Measurements from ENCODE around the gene SAPCD2.

The SAPCD2 gene

DNA sequence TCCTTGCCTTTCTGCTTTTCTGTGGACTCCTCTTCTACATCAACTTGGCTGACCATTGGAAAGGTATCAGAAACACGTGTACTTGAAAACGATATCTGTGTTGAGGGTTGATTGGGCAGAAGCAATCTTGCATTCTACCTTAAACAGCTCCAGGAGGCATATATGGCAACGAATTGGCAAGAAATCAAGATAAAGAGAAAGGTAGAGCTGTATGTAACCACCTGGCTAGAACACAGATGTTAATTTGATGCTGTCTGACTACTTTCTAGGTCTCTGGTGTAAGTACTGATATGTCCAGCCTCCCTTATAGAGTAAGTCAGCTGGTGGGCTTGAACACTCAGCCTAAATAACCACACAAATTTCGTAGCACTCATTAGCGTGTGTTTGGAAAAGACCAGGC is 17.8 kb upstream of the SAPCD2 start:
- Histone ChIP-seq H3K27me3 (ENCODE audit: insufficient read depth, poor library complexity, severe bottlenecking) (no peaks in the 10 kb centered on the region), H3K4me3 (ENCODE audit: severe bottlenecking) (no peak overlapping the region), H3K36me3 (ENCODE audit: low read depth) (peaks cover 26% of the 10 kb centered on the region), H3K27ac (ENCODE audit: poor library complexity, severe bottlenecking) (no peak overlapping the region), H3K4me1 (ENCODE audit: insufficient read depth, poor library complexity, severe bottlenecking) (peaks cover 28% of the 10 kb centered on the region), H3K9me3 (ENCODE audit: severe bottlenecking) (no peaks in the 10 kb centered on the region)
- DNase-seq (ENCODE audit: low spot score) (no peak), ATAC-seq (ENCODE audit: low read depth) (no peak)
- TF ChIP-seq, protein P1, sequence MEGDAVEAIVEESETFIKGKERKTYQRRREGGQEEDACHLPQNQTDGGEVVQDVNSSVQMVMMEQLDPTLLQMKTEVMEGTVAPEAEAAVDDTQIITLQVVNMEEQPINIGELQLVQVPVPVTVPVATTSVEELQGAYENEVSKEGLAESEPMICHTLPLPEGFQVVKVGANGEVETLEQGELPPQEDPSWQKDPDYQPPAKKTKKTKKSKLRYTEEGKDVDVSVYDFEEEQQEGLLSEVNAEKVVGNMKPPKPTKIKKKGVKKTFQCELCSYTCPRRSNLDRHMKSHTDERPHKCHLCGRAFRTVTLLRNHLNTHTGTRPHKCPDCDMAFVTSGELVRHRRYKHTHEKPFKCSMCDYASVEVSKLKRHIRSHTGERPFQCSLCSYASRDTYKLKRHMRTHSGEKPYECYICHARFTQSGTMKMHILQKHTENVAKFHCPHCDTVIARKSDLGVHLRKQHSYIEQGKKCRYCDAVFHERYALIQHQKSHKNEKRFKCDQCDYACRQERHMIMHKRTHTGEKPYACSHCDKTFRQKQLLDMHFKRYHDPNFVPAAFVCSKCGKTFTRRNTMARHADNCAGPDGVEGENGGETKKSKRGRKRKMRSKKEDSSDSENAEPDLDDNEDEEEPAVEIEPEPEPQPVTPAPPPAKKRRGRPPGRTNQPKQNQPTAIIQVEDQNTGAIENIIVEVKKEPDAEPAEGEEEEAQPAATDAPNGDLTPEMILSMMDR (IDR thresholded peaks at IDR 0.05; ENCODE audit: poor library complexity, severe bottlenecking), result no peak

DNA sequence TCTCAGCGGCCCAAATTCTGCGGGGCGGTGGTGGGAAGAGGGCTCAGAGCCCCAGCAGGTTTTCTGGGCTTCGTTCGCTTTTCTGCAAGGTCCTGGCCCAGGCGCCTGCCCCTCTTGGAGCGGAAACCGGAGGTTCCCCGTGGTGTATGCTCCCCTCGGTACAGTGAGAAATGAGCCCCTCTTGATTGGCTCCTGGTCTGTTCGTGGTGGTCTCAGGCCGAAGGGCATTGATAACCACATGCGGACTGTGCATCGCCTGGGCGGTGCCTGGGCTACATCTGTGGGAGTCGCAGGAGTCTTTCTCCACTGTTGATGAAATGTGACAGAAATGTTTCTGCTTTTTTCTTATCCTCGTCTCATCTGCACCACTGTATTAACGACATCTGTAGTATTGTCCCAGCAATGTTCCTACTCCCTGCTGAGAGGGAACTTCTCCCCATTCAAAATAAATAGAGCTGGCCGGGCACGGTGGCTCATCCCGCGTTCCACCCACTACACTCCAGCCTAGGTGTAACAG is 17.1 kb upstream of the SAPCD2 start:
- Histone ChIP-seq H3K4me1 (ENCODE audit: insufficient read depth, poor library complexity, severe bottlenecking) (peaks cover 30% of the 10 kb centered on the region), H3K4me3 (ENCODE audit: severe bottlenecking) (peak overlapping the region; percentile 66), H3K9me3 (ENCODE audit: severe bottlenecking) (no peaks in the 10 kb centered on the region), H3K27me3 (ENCODE audit: insufficient read depth, poor library complexity, severe bottlenecking) (no peaks in the 10 kb centered on the region), H3K36me3 (ENCODE audit: low read depth) (peaks cover 20% of the 10 kb centered on the region), H3K27ac (ENCODE audit: poor library complexity, severe bottlenecking) (peak overlapping the region; percentile 83)
- DNase-seq (ENCODE audit: low spot score) (no peak), ATAC-seq (ENCODE audit: low read depth) (no peak)
- TF ChIP-seq, protein P1 (IDR thresholded peaks at IDR 0.05; ENCODE audit: poor library complexity, severe bottlenecking), result no peak

DNA sequence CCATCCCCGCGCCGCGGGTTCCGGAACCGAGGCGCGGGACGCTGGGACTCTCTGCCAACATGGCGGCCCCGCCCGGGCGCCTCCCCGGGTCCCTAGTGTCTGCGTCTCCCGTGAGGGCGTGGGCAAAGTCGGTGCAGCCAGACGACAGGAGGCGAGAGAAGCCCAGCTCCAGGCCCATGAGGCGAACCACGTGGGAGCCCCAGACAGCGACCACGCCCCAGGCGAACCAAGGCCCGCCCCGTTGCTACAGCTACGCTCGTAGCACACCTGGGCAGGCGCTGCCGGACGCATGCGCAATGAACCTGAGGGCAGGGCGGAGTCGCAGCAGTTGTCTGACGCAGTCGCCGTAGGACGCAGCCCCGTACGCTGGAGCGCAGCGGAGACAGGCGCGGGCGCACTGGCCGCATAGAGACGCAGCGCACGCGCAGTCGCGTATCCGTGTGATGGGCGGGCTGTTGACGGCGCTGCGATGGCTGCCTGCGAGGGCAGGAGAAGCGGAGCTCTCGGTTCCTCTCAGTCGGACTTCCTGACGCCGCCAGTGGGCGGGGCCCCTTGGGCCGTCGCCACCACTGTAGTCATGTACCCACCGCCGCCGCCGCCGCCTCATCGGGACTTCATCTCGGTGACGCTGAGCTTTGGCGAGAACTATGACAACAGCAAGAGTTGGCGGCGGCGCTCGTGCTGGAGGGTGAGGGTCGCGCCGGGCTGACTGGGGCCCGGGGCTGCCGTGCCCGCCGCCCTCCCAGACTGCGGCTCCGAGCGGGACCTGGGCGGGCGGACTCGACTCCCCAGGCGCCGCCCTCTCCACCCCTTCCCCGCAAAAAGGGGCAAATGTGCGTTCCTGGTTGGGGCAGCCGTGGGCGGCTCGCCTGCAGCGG is 16.4 kb upstream of the SAPCD2 start, which contains the start of gene MAN1B1:
TSS of gene MAN1B1 (plus strand) at position 455 of the 878 bp plus-strand sequence. CDS start at position 470, 15 bp downstream.
- Histone ChIP-seq H3K36me3 (ENCODE audit: low read depth) (peaks cover 15% of the 10 kb centered on the region), H3K4me1 (ENCODE audit: insufficient read depth, poor library complexity, severe bottlenecking) (peaks cover 30% of the 10 kb centered on the region), H3K27ac (ENCODE audit: poor library complexity, severe bottlenecking) (peak within 1 kb of the TSS; percentile 83), H3K9me3 (ENCODE audit: severe bottlenecking) (no peaks in the 10 kb centered on the region), H3K27me3 (ENCODE audit: insufficient read depth, poor library complexity, severe bottlenecking) (no peaks in the 10 kb centered on the region), H3K4me3 (ENCODE audit: severe bottlenecking) (peak within 1 kb of the TSS; percentile 66)
- DNase-seq (ENCODE audit: low spot score) (peak; percentile 99), ATAC-seq (ENCODE audit: low read depth) (peak; percentile 78)
- TF ChIP-seq, protein P1 (IDR thresholded peaks at IDR 0.05; ENCODE audit: poor library complexity, severe bottlenecking), result no peak

DNA sequence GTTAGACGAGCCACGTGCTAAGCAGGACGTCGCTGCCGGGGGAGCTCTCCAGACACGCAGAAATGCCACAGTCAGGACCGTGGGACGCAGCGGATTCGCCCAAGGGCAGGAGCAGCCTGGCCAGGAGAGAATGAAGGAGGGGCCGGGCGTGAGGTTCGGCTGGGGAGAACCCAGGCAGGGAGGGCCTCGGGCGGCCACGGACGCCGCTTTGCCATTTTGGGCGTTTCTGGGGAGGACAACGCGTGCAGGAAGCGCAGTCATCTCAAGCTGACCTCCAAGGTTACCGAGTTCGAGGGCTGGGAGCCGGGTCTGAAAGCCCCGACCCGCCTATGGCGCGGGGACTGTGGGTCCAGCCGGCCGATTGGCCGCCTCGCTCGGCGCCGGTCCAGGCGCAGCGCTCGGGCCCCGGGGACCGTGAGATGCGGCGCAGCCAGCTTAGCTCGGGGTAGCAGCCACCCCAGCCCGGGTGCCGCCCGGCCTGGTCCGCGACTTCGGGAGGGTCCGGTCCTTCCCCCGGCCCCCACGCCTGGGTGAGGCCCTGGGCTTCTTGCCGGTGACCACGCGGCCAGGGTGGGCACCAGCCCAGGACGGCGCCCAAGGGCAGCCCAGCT is 15.7 kb upstream of the SAPCD2 start:
- no peaks in the 10 kb centered on the region for H3K9me3 ChIP-seq (ENCODE audit: severe bottlenecking)
- H3K4me1 ChIP-seq (ENCODE audit: insufficient read depth, poor library complexity, severe bottlenecking), result peaks cover 30% of the 10 kb centered on the region
- peak overlapping the region; percentile 83 for H3K27ac ChIP-seq (ENCODE audit: poor library complexity, severe bottlenecking)
- no peaks in the 10 kb centered on the region for H3K27me3 ChIP-seq (ENCODE audit: insufficient read depth, poor library complexity, severe bottlenecking)
- TF ChIP-seq, protein P1 (IDR thresholded peaks at IDR 0.05; ENCODE audit: poor library complexity, severe bottlenecking), result no peak
- DNase-seq (ENCODE audit: low spot score) (no peak), ATAC-seq (ENCODE audit: low read depth) (peak; percentile 2; the same call in 2 of the 3 replicates)
- H3K36me3 ChIP-seq (ENCODE audit: low read depth), result peaks cover 11% of the 10 kb centered on the region
- H3K4me3 ChIP-seq (ENCODE audit: severe bottlenecking), result peak overlapping the region; percentile 66
